KMS-11 (cell line): Measurements from ENCODE around the gene COL13A1.

Source experiments
- H2AFZ ChIP-seq: fragments of 200-600 bp; sonication (generic); 2 replicates; pipeline ENCODE4 v1.6.1; 2016; ENCODE audit warnings: antibody characterized with exemption, mixed run types, low read depth
- H3K27ac ChIP-seq: fragments of 200-600 bp; sonication (generic); 2 replicates; pipeline ENCODE4 v1.6.1; 2016; ENCODE audit warnings: mild to moderate bottlenecking, mixed run types
- H3K27me3 ChIP-seq: fragments of 200-600 bp; sonication (generic); 2 replicates; pipeline ENCODE4 v1.6.1; 2017; ENCODE audit warnings: mild to moderate bottlenecking, low read depth, mixed run types, moderate library complexity; ENCODE audit not compliant: insufficient read depth
- H3K36me3 ChIP-seq: fragments of 200-600 bp; sonication (generic); 2 replicates; pipeline ENCODE4 v1.6.1; 2017; ENCODE audit warnings: mild to moderate bottlenecking, mixed run types; ENCODE audit not compliant: insufficient read depth
- H3K4me1 ChIP-seq: fragments of 200-600 bp; sonication (generic); 2 replicates; pipeline ENCODE4 v1.6.1; 2016; ENCODE audit warnings: mild to moderate bottlenecking, low read depth, mixed run types; ENCODE audit not compliant: poor library complexity, severe bottlenecking
- H3K4me2 ChIP-seq: fragments of 200-600 bp; sonication (generic); 2 replicates; pipeline ENCODE4 v1.7.0; 2016; ENCODE audit warnings: mild to moderate bottlenecking, mixed run types
- H3K4me3 ChIP-seq: fragments of 200-600 bp; sonication (generic); IDR thresholded peaks from 2 replicates; pipeline ENCODE4 v1.6.1; 2017; ENCODE audit warnings: low read depth, low read length, mixed read lengths; ENCODE audit not compliant: insufficient read depth
- H3K79me2 ChIP-seq: fragments of 200-600 bp; sonication (generic); 2 replicates; pipeline ENCODE4 v1.6.1; 2016; ENCODE audit warnings: low read depth, mixed run types; ENCODE audit not compliant: insufficient read depth
- H3K9ac ChIP-seq: fragments of 200-600 bp; sonication (generic); 2 replicates; pipeline ENCODE4 v1.6.1; 2016; ENCODE audit warnings: mild to moderate bottlenecking, mixed run types
- H4K20me1 ChIP-seq: fragments of 200-600 bp; sonication (generic); 2 replicates; pipeline ENCODE4 v1.6.1; 2016; ENCODE audit warnings: mild to moderate bottlenecking, mixed run types; ENCODE audit not compliant: insufficient read depth
- TF ChIP-seq, protein P1 (sequence below): fragments of 200-600 bp; sonication (generic); conservative IDR thresholded peaks from 2 replicates; pipeline ENCODE4 v1.6.1; 2017; ENCODE audit warnings: low read depth, mild to moderate bottlenecking, antibody characterized with exemption, low read length, moderate library complexity, mixed read lengths

Gene COL13A1

DNA sequence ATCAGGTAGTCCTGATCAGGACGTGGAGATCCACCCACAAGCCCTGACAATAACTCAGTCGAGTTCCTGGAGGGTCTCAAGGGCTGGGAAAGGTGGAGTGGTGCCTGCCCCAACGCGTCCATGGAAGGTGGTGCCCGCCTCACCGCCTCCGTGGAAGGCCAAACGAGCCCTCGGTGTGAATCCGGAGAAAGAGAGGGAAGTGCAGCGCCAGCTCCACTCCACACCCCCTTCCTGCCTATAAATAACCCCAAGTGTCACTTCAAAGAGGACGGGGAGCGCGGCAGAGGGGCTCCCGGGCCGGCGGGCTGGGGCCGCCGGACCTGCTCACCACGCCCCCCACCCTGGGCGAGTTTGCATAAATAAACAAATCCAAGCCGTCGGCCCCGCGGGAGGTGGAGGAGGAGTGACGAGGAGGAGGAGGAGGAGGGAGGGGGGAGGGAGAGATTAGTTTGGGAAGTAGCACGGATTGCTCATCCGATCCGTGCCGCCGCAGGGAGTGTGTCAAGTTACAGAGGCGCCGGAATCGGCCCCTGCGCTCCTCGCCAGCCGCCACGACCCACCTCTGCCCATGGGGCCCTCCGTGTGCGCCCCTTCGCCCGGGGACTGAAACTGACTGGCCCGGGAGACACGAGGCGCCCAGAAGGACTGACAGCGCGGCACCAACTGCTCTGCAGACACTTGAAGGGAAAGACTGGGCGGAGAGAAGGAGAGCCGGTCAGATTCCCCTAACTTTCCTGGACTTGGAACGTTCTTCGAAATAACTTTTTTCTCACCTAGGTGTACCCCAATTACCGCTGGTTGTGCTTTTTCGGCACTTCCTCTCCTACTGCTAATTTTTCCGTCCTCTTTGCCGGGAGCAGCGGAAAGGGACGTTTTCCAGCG lies at the start of gene COL13A1:
Gene COL13A1 (plus strand): TSS at position 473 of the 882 bp plus-strand sequence. CDS start 518 bp downstream, outside the sequence.
- H3K36me3 ChIP-seq, result no peaks in the 10 kb centered on the region
- no peak within 1 kb of the TSS for H3K27ac ChIP-seq
- peaks cover 32% of the 10 kb centered on the region; the same call in 1 of the 2 replicates for H3K27me3 ChIP-seq
- H2AFZ ChIP-seq, result no peak within 1 kb of the TSS; the same call in 1 of the 2 replicates
- H3K79me2 ChIP-seq, result no peaks in the 10 kb centered on the region
- peak within 1 kb of the TSS; percentile 17; the same call in 1 of the 2 replicates for H3K4me2 ChIP-seq
- TF ChIP-seq, protein P1, sequence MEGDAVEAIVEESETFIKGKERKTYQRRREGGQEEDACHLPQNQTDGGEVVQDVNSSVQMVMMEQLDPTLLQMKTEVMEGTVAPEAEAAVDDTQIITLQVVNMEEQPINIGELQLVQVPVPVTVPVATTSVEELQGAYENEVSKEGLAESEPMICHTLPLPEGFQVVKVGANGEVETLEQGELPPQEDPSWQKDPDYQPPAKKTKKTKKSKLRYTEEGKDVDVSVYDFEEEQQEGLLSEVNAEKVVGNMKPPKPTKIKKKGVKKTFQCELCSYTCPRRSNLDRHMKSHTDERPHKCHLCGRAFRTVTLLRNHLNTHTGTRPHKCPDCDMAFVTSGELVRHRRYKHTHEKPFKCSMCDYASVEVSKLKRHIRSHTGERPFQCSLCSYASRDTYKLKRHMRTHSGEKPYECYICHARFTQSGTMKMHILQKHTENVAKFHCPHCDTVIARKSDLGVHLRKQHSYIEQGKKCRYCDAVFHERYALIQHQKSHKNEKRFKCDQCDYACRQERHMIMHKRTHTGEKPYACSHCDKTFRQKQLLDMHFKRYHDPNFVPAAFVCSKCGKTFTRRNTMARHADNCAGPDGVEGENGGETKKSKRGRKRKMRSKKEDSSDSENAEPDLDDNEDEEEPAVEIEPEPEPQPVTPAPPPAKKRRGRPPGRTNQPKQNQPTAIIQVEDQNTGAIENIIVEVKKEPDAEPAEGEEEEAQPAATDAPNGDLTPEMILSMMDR, result 0 out of 2 replicates have a peak, but pooled peaks have one; percentile 16
- no peaks in the 10 kb centered on the region for H4K20me1 ChIP-seq
- no peaks in the 10 kb centered on the region for H3K4me1 ChIP-seq
- H3K9ac ChIP-seq, result no peak within 1 kb of the TSS
- H3K4me3 ChIP-seq, result no peak within 1 kb of the TSS

DNA sequence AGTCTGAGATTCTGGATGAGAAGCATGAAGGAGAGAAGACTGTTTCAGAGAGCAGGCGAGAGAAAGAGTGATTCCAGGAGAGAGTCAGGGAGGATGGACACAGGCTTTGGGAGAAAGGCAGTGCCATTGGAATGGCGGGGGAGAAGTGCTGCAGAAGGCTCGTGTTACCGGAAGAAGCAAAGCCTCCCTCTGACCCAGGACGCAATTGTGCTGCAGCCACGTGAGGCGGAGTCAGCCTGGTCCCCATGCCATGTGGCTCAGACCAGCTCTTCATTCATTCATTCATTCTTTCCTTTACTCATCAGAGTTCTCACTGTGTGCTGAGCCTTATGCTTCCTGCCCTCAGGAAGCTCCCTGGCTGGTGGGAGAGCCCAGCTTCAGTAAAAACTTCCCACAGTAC lies 49.2 kb upstream of the COL13A1 start:
- Histone ChIP-seq H3K4me1 (peaks cover 4% of the 10 kb centered on the region), H4K20me1 (no peaks in the 10 kb centered on the region), H3K4me3 (no peak overlapping the region), H3K79me2 (no peaks in the 10 kb centered on the region), H2AFZ (no peak overlapping the region), H3K27me3 (peaks cover 19% of the 10 kb centered on the region; the same call in 1 of the 2 replicates), H3K9ac (no peak overlapping the region), H3K36me3 (no peaks in the 10 kb centered on the region), H3K27ac (no peak overlapping the region), H3K4me2 (no peak overlapping the region)
- TF ChIP-seq, protein P1, result no peak

GRCh38 chr10:69756279-69756678 lies 45.4 kb upstream of the COL13A1 start:
- Histone ChIP-seq H3K79me2 (no peaks in the 10 kb centered on the region), H3K4me1 (no peaks in the 10 kb centered on the region), H2AFZ (no peak overlapping the region), H3K27me3 (no peaks in the 10 kb centered on the region; the same call in 1 of the 2 replicates), H4K20me1 (no peaks in the 10 kb centered on the region), H3K36me3 (no peaks in the 10 kb centered on the region), H3K4me3 (no peak overlapping the region), H3K9ac (no peak overlapping the region), H3K4me2 (no peak overlapping the region), H3K27ac (no peak overlapping the region)
- TF ChIP-seq, protein P1, result no peak

- Histone ChIP-seq H3K27ac (no peak overlapping the region), H3K9ac (no peak overlapping the region), H3K4me3 (no peak overlapping the region), H3K36me3 (no peaks in the 10 kb centered on the region), H4K20me1 (no peaks in the 10 kb centered on the region), H3K4me2 (no peak overlapping the region), H3K4me1 (no peaks in the 10 kb centered on the region), H3K79me2 (no peaks in the 10 kb centered on the region), H2AFZ (no peak overlapping the region), H3K27me3 (no peaks in the 10 kb centered on the region)
- TF ChIP-seq, protein P1, result no peak
Observed at GRCh38 chr10:69757206-69757552, 44.5 kb upstream of the COL13A1 start.
